HG03139 (cell line): ENCODE results near the gene ANKRD12.

Experiments
- ATAC-seq: cut with Tn5 transposase; IDR thresholded peaks from one replicate; pipeline ENCODE4 v1.9.1; 2021; ENCODE audit not compliant: unreplicated experiment

The ANKRD12 gene

GRCh38 chr18:9106094-9106493 lies 30.5 kb upstream of the ANKRD12 start:
- ATAC-seq = no peak

GRCh38 chr18:9106800-9107584 lies 29.6 kb upstream of the ANKRD12 start:
- no peak for ATAC-seq

GRCh38 chr18:9108911-9109310 lies 27.7 kb upstream of the ANKRD12 start:
- ATAC-seq = no peak

GRCh38 chr18:9109523-9109922 lies 27.1 kb upstream of the ANKRD12 start:
- no peak for ATAC-seq

- no peak for ATAC-seq
Observed at GRCh38 chr18:9113468-9114149, 23.0 kb upstream of the ANKRD12 start.

- no peak for ATAC-seq
Observed at GRCh38 chr18:9115984-9116383, 20.6 kb upstream of the ANKRD12 start.

GRCh38 chr18:9117980-9118841 lies 18.4 kb upstream of the ANKRD12 start:
- ATAC-seq = no peak

GRCh38 chr18:9120796-9121195 lies 15.8 kb upstream of the ANKRD12 start:
- ATAC-seq = no peak

- no peak for ATAC-seq
Observed at GRCh38 chr18:9123520-9123919, 13.1 kb upstream of the ANKRD12 start.

- ATAC-seq = no peak
Observed at GRCh38 chr18:9124824-9125223, 11.8 kb upstream of the ANKRD12 start.

- ATAC-seq = no peak
Observed at GRCh38 chr18:9126337-9126736, 10.2 kb upstream of the ANKRD12 start.

- no peak for ATAC-seq
Observed at GRCh38 chr18:9130195-9130594, 6.4 kb upstream of the ANKRD12 start.

GRCh38 chr18:9130806-9131205 lies 5.8 kb upstream of the ANKRD12 start:
- no peak for ATAC-seq

- no peak for ATAC-seq
Observed at GRCh38 chr18:9132628-9133027, 4.0 kb upstream of the ANKRD12 start.

- ATAC-seq = no peak
Observed at GRCh38 chr18:9133225-9133624, 3.4 kb upstream of the ANKRD12 start.

GRCh38 chr18:9135081-9135911 lies 1.3 kb upstream of the ANKRD12 start:
- no peak for ATAC-seq

GRCh38 chr18:9135912-9136314 lies 668 bp upstream of the ANKRD12 start:
- peak; percentile 13 for ATAC-seq

- peak; percentile 28 for ATAC-seq
Observed at GRCh38 chr18:9137168-9138066, 836 bp downstream of the ANKRD12 start.

- no peak for ATAC-seq
Observed at GRCh38 chr18:9139400-9140039, 2.9 kb downstream of the ANKRD12 start.
